GM12878 (cell line): Measurements from ENCODE around the gene TUBGCP2. TPM values are rescaled to one million over a fixed set of nuclear protein-coding genes. Genes with fewer than 3 reads are reported as not detected.
"Not testable (repeated sequence)": the region's sequence is repeated elsewhere in the genome, so short reads cannot be mapped to it uniquely, and the experiment has no call there.

Experiments used
- ATAC-seq: fragments of 200-7000 bp; cut with Tn5 transposase; 3 replicates; pipeline ENCODE4 v1.9.1; 2020; ENCODE audit warnings: mild to moderate bottlenecking, moderate library complexity
- BruUV-seq: library from RNA; stranded (reverse); fragments of 400-500 nt; replicated peaks from 2 replicates; lab custom pipeline; 2021; lab: Mats Ljungman, UMichigan
- CTCF ChIA-PET: fragments of 300-600 bp; sonication (Branson Sonifier 250); formaldehyde crosslinking; extraction: SDS; loops from one replicate; lab custom pipeline; 2021; ENCODE audit warnings: inconsistent platforms; lab: Yijun Ruan, JAX
- POLR2A ChIA-PET: fragments of 350-600 bp; formaldehyde crosslinking; extraction: SDS; loops from one replicate; lab custom pipeline; 2021; ENCODE audit warnings: inconsistent platforms; lab: Charles Lee
- RAD21 ChIA-PET: fragments of 300-600 bp; sonication (Branson Sonifier 250); formaldehyde crosslinking; loops from one replicate; lab custom pipeline; 2023; ENCODE audit warnings: antibody characterized with exemption; ENCODE audit not compliant: unreplicated experiment; lab: Charles Lee
- SMC1A ChIA-PET: fragments of 300-600 bp; sonication (Branson Sonifier 250); formaldehyde crosslinking; loops from one replicate; lab custom pipeline; 2023; ENCODE audit not compliant: unreplicated experiment, uncharacterized antibody; lab: Charles Lee
- DNase-seq: peaks from one replicate; pipeline ENCODE4 v3.0.0-alpha.2; 2011; ENCODE audit warnings: low read depth, low spot score
- FAIRE-seq: peaks from 3 replicates; lab custom pipeline; 2011; peaks lifted over from hg19 to GRCh38; lab: Jason Lieb, UNC
- H2AFZ ChIP-seq: 2 replicates; pipeline ENCODE4 v1.6.0; 2011; ENCODE audit warnings: low read depth, low read length, control low read depth; ENCODE audit not compliant: control insufficient read depth
- H3K27ac ChIP-seq: 2 replicates; pipeline ENCODE4 v1.5.1; 2011; ENCODE audit warnings: control low read depth; ENCODE audit not compliant: control insufficient read depth, insufficient read depth
- H3K27me3 ChIP-seq, 2 experiments: replicated peaks in 1 of 2; 2 replicates each; pipeline versions ENCODE4 v1.6.0 to v1.6.1; 2011; ENCODE audit warnings: low read length in 1 of 2; ENCODE audit not compliant: control insufficient read depth in 2 of 2, insufficient read depth in 2 of 2
- H3K36me3 ChIP-seq, 2 experiments: 2 replicates each; pipeline ENCODE4 v1.5.1; 2011; ENCODE audit warnings: low read length in 1 of 2; ENCODE audit not compliant: control insufficient read depth in 2 of 2, insufficient read depth in 2 of 2
- H3K4me1 ChIP-seq: 2 replicates; pipeline ENCODE4 v1.6.1; 2011; ENCODE audit warnings: mild to moderate bottlenecking, low read length, moderate library complexity, mixed read lengths; ENCODE audit not compliant: control insufficient read depth, insufficient read depth
- H3K4me2 ChIP-seq: 2 replicates; pipeline ENCODE4 v1.6.0; 2011; ENCODE audit warnings: control low read depth; ENCODE audit not compliant: control insufficient read depth, insufficient read depth
- H3K4me3 ChIP-seq: fragments of 200-600 bp; sonication (generic); 2 replicates; pipeline ENCODE4 v1.5.1; 2016
- H3K79me2 ChIP-seq: 2 replicates; pipeline ENCODE4 v1.6.0; 2011; ENCODE audit warnings: low read length; ENCODE audit not compliant: control insufficient read depth, insufficient read depth
- H3K9ac ChIP-seq: 2 replicates; pipeline ENCODE4 v1.8.0; 2011; ENCODE audit warnings: low read length, control low read depth, mixed read lengths; ENCODE audit not compliant: control insufficient read depth, insufficient read depth
- H3K9me3 ChIP-seq: replicated peaks from 3 replicates; pipeline ENCODE4 v1.5.1; 2011; ENCODE audit warnings: mild to moderate bottlenecking, low read length; ENCODE audit not compliant: control insufficient read depth, insufficient read depth
- H4K20me1 ChIP-seq: 2 replicates; pipeline ENCODE4 v1.6.0; 2011; ENCODE audit not compliant: control insufficient read depth, insufficient read depth
- CHD4 ChIP-seq: fragments of 200-600 bp; sonication (generic); IDR thresholded peaks from 2 replicates; pipeline ENCODE4 v1.6.1; 2016; ENCODE audit warnings: mild to moderate bottlenecking
- SMC3 ChIP-seq: IDR thresholded peaks from 2 replicates; pipeline ENCODE4 v1.6.1; 2011; ENCODE audit warnings: low read length, improper control_type of control experiment, borderline replicate concordance
- TCF12 ChIP-seq: IDR thresholded peaks from 2 replicates; pipeline ENCODE4 v1.6.1; 2011; ENCODE audit warnings: low read depth, mild to moderate bottlenecking, low read length
- ZBTB4 ChIP-seq: fragments of 450-650 bp; formaldehyde crosslinking; IDR thresholded peaks from 2 replicates; pipeline ENCODE4 v1.4.0; 2022; ENCODE audit warnings: mild to moderate bottlenecking, moderate library complexity
- WGBS: methylation state at CpG from one replicate; pipeline ENCODE4 v1.1.6; 2016; ENCODE audit warnings: low lambda C conversion rate; ENCODE audit not compliant: insufficient replicate concordance, insufficient coverage; ENCODE audit errors: missing lambda C conversion rate; 5-methylcytosine and 5-hydroxymethylcytosine counted together
- in situ Hi-C: fragments of 300-500 bp; cut with MboI; formaldehyde crosslinking; loops from 9 replicates; pipeline ENCODE4 v1.14.3; 2018; ENCODE audit warnings: mixed read lengths
- intact Hi-C: fragments of 100-400 bp; cut with micrococcal nuclease; formaldehyde crosslinking; loops from one replicate; pipeline ENCODE4 v1.14.2; 2022; ENCODE audit not compliant: unreplicated experiment
- polyA plus RNA-seq, 11 experiments: library from polyadenylated mRNA; depleted of rRNA in 4 of 11; unstranded in 6 of 11; stranded (reverse) in 5 of 11; fragments of >200 nt; fragmentation: Nextera tagmentation in 4 of 11; fragmentation: Illumina TruSeq in 1 of 11; extraction: Ambion mirVana in 4 of 11; extraction: Trizol in 1 of 11; gene quantifications; 1 replicate in 1 of 11; 2 replicates in 10 of 11; pipeline versions ENCODE4 v1.2.1 to v1.2.3, GENCODE V29; 2011 to 2016; ENCODE audit warnings: inconsistent platforms in 2 of 11, missing spikeins in 2 of 11, low read depth in 1 of 11
- total RNA-seq, 4 experiments: library from RNA; depleted of rRNA in 3 of 4; stranded (reverse); fragments of >200 nt in 3 of 4; fragmentation: Illumina TruSeq in 1 of 4; extraction: Trizol in 1 of 4; gene quantifications; 2 replicates each; pipeline versions ENCODE4 v1.2.1 to v1.2.3, GENCODE V29; 2013 to 2021

TUBGCP2 gene
- total and polyA plus RNA-seq, 10 of the 15 experiments (the other 5 are each of a cell fraction or from before 2014, with no cell fraction given): 4.8 to 47.1 (median 34.7) TPM

- TF ChIP-seq SMC3 (no peak), TCF12 (no peak), CHD4 (no peak), ZBTB4 (CRISPR knock-in tag) (no peak)
Measured at GRCh38 chr10:133235265-133235855, 73.3 kb downstream of the TUBGCP2 start (continued).

GRCh38 chr10:133234796-133235195 is 73.9 kb downstream of the TUBGCP2 start:
- H3K9ac ChIP-seq, intact Hi-C loops, H2AFZ ChIP-seq, ATAC-seq, H4K20me1 ChIP-seq, H3K9me3 ChIP-seq, H3K36me3 ChIP-seq, H3K4me2 ChIP-seq, SMC1A ChIA-PET, H3K4me3 ChIP-seq, FAIRE-seq, H3K27ac ChIP-seq, DNase-seq, BruUV-seq, H3K4me1 ChIP-seq, H3K27me3 ChIP-seq, in situ Hi-C loops, CTCF ChIA-PET, POLR2A ChIA-PET, H3K79me2 ChIP-seq, RAD21 ChIA-PET: not testable (repeated sequence)
- WGBS: 31% methylated on average over 7 of the region's 10 CpGs
